ENCODE data around the gene SCUBE1.

Gene SCUBE1

GRCh38 chr22:43277987-43278601 lies 65.1 kb downstream of the SCUBE1 start:
- no peak for DNase-seq (ENCODE audit: low read depth in 2 of 2)

- no peak for DNase-seq (ENCODE audit: low read depth in 2 of 2)
Measured at GRCh38 chr22:43277091-43277490, 66.1 kb downstream of the SCUBE1 start.

- DNase-seq (ENCODE audit: low read depth in 2 of 2): no peak
Measured at GRCh38 chr22:43276321-43276720, 66.9 kb downstream of the SCUBE1 start.

GRCh38 chr22:43275545-43276317 lies 67.4 kb downstream of the SCUBE1 start:
- DNase-seq (ENCODE audit: low read depth in 2 of 2): no peak

- no peak for DNase-seq (ENCODE audit: low read depth in 2 of 2)
Measured at GRCh38 chr22:43274595-43275240, 68.5 kb downstream of the SCUBE1 start.

- DNase-seq (ENCODE audit: low read depth in 2 of 2): no peak
Measured at GRCh38 chr22:43273902-43274484, 69.2 kb downstream of the SCUBE1 start.

- no peak for DNase-seq (ENCODE audit: low read depth in 2 of 2)
Measured at GRCh38 chr22:43272869-43273318, 70.3 kb downstream of the SCUBE1 start.

GRCh38 chr22:43272301-43272700 lies 70.9 kb downstream of the SCUBE1 start:
- DNase-seq (ENCODE audit: low read depth in 2 of 2): no peak

GRCh38 chr22:43270949-43271348 lies 72.2 kb downstream of the SCUBE1 start:
- DNase-seq (ENCODE audit: low read depth in 2 of 2): no peak

- no peak for DNase-seq (ENCODE audit: low read depth in 2 of 2)
Measured at GRCh38 chr22:43270314-43270908, 72.8 kb downstream of the SCUBE1 start.

GRCh38 chr22:43269646-43270045 lies 73.5 kb downstream of the SCUBE1 start:
- no peak for DNase-seq (ENCODE audit: low read depth in 2 of 2)

GRCh38 chr22:43269246-43269645 lies 73.9 kb downstream of the SCUBE1 start:
- DNase-seq (ENCODE audit: low read depth in 2 of 2): no peak

GRCh38 chr22:43267981-43268660 lies 75.1 kb downstream of the SCUBE1 start:
- no peak for DNase-seq (ENCODE audit: low read depth in 2 of 2)

GRCh38 chr22:43267332-43267980 lies 75.7 kb downstream of the SCUBE1 start:
- no peak for DNase-seq (ENCODE audit: low read depth in 2 of 2)

- no peak for DNase-seq (ENCODE audit: low read depth in 2 of 2)
Measured at GRCh38 chr22:43266076-43266475, 77.1 kb downstream of the SCUBE1 start.

GRCh38 chr22:43263645-43264514 lies 79.3 kb downstream of the SCUBE1 start:
- peak; percentile 71 to 79 for DNase-seq (ENCODE audit: low read depth in 2 of 2)

GRCh38 chr22:43262990-43263644 lies 80.1 kb downstream of the SCUBE1 start:
- peak in 1 of 2 donors; percentile 9 for DNase-seq (ENCODE audit: low read depth in 2 of 2)

- DNase-seq (ENCODE audit: low read depth in 2 of 2): no peak
Measured at GRCh38 chr22:43260331-43261231, 82.6 kb downstream of the SCUBE1 start.
